ENCODE data around the gene KIAA1210.
"Not testable (repeated sequence)": the region's sequence is repeated elsewhere in the genome, so short reads cannot be mapped to it uniquely, and the experiment has no call there.

The KIAA1210 gene

GRCh38 chrX:119036107-119037029 lies 91.2 kb downstream of the KIAA1210 start:
- DNase-seq (ENCODE audit: low read depth), result no peak

GRCh38 chrX:119030990-119031389 lies 96.6 kb downstream of the KIAA1210 start:
- no peak for DNase-seq (ENCODE audit: low read depth)

- DNase-seq (ENCODE audit: low read depth), result not testable (repeated sequence)
Measured at GRCh38 chrX:119029656-119030055, 98.0 kb downstream of the KIAA1210 start.

GRCh38 chrX:119028733-119029330 lies 98.8 kb downstream of the KIAA1210 start:
- DNase-seq (ENCODE audit: low read depth), result no peak
